NCI-H2227 (cell line): Measurements from ENCODE around the gene VPS9D1.
A peak's percentile ranks its signal among the peaks of the same experiment; 100 is the strongest.
"Not testable (repeated sequence)": the region's sequence is repeated elsewhere in the genome, so short reads cannot be mapped to it uniquely, and the experiment has no call there.

Experiments used
- DNase-seq: peaks from one replicate; lab custom pipeline; 2025; ENCODE audit not compliant: unreplicated experiment; lab: John Stamatoyannopoulos, UW

Gene VPS9D1

DNA sequence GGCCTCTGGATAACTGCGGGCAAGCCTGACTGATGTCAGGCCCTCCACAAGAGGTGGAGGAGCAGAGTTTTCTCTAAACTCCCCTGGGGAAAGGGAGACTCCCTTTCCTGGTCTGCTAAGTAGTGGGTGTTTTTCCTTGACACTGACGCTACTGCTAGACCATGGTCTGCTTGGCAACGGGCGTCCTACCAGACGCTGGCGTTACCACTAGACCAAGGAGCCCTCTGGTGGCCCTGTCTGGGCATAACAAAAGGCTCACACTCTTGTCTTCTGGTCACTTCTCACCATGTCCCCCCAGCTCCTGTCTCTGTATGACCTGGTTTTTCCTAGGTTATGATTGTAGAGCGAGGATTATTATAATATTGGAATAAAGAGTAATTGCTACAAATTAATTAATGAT is 53.7 kb downstream of the VPS9D1 start:
- peak; percentile 9 for DNase-seq

DNA sequence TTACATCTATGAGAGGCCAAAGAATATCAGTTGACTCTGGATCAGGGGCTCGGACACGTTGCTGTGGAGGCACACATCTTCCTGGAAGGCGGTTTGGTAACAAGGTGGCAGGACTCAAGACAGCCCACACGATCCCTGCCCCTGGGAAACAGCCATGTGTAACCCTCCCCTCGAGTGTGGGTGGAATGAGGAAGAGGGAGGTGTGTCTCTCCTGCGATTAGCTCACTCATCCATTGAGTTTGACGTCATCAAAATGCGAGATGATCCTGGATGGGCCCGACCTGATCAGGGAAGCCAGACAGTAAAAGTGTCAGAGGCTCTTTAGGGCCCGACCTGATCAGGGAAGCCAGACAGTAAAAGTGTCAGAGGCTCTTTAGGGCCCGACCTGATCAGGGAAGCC is 56.5 kb downstream of the VPS9D1 start:
- not testable (repeated sequence) for DNase-seq

DNA sequence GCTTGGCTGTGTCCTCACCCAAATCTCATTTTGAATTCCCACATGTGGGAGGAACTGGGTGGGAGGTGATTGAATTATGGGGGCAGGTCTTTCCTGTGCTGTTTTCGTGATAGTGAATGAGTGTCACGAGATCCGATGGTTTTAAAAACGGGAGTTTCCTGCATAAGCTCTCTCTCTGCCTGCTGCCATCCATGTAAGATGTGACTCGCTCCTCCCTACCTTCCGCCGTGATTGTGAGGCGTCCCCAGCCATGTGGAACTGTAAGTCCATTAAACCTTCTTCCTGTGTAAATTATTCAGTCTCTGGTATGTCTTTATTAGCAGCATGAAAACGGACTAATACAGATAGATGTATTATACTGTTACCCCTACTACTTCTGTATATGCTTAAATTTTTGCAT is 59.5 kb downstream of the VPS9D1 start:
- no peak for DNase-seq

DNA sequence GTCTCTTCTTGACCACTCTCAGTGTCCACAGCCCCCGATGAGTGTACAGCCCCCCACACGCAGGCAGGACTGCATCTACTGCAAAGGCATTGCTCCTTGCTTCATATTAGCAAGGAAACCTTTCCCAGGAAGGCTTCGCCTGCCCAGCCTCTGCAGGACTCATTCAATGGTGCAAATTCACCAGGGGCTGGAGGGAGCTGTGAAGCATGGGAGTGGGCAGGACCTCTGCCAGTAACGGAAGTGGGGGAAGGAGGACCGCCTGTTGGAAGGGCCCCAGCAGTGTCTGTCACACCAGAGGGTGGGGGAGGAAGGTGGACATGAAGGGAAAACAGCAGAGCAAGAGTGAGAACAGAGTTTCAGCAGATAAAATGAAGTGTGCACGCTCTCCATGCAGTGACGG is 60.6 kb downstream of the VPS9D1 start:
- no peak for DNase-seq

DNA sequence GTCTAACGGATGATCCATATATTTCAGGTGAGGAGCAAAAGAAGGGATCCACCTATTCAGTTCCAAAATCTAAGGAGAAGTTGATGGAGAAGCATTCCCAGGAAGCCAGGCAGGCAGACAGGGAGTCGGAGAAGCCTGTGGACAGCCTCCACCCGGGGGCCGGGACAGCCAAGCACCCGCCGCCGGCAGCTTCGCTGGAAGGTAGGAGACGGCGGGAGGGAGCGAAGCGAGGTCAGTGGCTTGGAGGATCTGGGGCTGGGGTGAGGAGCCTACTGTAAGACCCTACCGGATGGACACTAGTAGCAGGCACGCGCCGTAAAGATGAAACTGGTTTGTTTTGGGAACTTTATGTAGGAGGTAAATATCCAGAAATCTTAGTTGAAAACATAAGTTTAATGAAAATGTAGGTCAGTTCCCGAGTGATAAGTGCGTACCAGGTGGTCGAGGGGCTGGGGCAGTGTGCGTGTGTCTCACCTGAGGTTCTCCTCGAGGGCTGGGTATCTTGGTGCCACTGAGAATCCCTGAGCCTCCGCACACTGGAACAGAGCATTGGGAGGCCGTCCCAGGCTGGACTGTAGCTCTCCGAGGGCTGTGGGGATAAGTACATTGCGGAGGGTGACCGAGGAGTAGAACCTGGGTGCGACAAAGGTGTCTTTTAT is 62.3 kb downstream of the VPS9D1 start:
- DNase-seq: no peak

DNA sequence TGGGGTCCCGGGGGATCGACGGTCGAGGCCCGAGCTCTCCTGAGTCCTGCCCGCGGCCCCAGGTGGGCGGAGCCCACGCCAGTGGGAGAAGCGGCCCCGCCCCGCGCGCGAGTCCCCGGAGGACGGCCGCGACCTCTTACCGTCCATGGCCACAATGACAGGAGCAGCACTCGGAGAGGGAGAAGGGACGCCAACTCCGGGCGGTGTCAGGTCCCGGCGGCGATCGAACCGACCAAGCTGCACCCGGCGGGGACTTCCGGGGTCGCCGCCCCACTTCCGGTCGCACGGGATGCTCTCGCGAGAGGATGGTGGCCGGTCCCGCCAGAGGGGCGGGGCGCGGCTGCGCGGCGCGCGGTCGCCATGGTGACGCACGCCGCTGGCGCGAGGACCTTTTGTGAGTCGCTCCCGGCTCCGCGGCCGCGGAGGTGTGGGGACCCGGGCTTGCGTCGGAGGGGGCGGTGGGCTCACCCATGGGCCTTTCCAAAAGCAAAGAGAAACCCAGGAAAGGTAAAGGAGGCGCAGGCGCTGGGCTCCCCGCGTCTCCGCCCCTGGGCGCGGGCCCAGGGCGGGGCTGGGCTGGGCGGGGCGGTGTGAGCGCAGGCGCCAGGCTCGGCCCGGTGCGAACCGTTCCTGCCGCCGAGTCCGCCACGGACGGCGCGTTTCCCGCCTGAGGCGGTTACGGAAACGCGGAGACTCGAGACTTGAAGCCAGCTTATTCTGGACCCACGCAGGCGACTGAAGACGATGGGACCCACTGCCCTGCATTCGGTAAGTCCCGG is 63.1 kb downstream of the VPS9D1 start, which contains the start of the genes CHMP1A and SPATA33:
Gene CHMP1A, minus strand, starts transcription at position 267 of the 779 bp plus-strand sequence. Its CDS starts 120 bp downstream, at position 147.
Gene SPATA33, plus strand, starts transcription at position 395 of the 779 bp plus-strand sequence. Its CDS starts 76 bp downstream, at position 471.
- DNase-seq: peak; percentile 91
